NB4 (cell line): ENCODE measurements around the gene SPATA9.

Experiments used
- CTCF ChIP-seq: IDR thresholded peaks from one replicate; pipeline ENCODE4 v1.5.1; 2012; ENCODE audit warnings: low read depth, low read length
- MAX ChIP-seq: IDR thresholded peaks from 2 replicates; pipeline ENCODE4 v1.6.1; 2011; ENCODE audit warnings: low read depth, low read length
- MYC ChIP-seq: IDR thresholded peaks from 2 replicates; pipeline ENCODE4 v1.6.1; 2011; ENCODE audit warnings: low read depth, low read length
- POLR2A ChIP-seq: IDR thresholded peaks from 2 replicates; pipeline ENCODE4 v1.6.1; 2011; ENCODE audit warnings: mild to moderate bottlenecking; ENCODE audit not compliant: insufficient read length; ENCODE audit errors: extremely low read depth

- no peak for TF ChIP-seq CTCF
- TF ChIP-seq MAX = no peak
- no peak for TF ChIP-seq POLR2A
- no peak for TF ChIP-seq MYC
Observed at GRCh38 chr5:95730011-95730700, 47.4 kb upstream of the SPATA9 start.
